H1 (cell line): Measurements from ENCODE around the gene WDR27. TPM values are rescaled to one million over a fixed set of nuclear protein-coding genes. Genes with fewer than 3 reads are reported as not detected.

Experiments used
- CTCF ChIA-PET: fragments of 300-600 bp; sonication (Branson Sonifier 250); formaldehyde crosslinking; loops from one replicate; lab custom pipeline; 2021; ENCODE audit not compliant: partially characterized antibody; lab: Charles Lee
- POLR2A ChIA-PET: fragments of 300-600 bp; sonication (Branson Sonifier 250); formaldehyde crosslinking; loops from one replicate; lab custom pipeline; 2021; ENCODE audit warnings: inconsistent platforms; ENCODE audit not compliant: partially characterized antibody; lab: Charles Lee
- DNase-seq, 2 experiments: peaks; one replicate each; pipeline versions ENCODE4 v3.0.0 to v3.0.0-alpha.2; 2010 to 2022; ENCODE audit warnings: low spot score in 2 of 2, low read depth in 1 of 2, mixed read lengths in 1 of 2
- FAIRE-seq: peaks from 2 replicates; lab custom pipeline; 2011; peaks lifted over from hg19 to GRCh38; lab: Jason Lieb, UNC
- H2AFZ ChIP-seq: 2 replicates; pipeline ENCODE4 v1.8.1; 2012; ENCODE audit warnings: low read length, inconsistent platforms
- H2AK5ac ChIP-seq: 2 replicates; pipeline ENCODE4 v1.6.1; 2013; ENCODE audit warnings: low read depth, low read length
- H2BK120ac ChIP-seq: replicated peaks from 2 replicates; pipeline ENCODE3; 2013; ENCODE audit warnings: low read depth, low read length, inconsistent platforms
- H2BK12ac ChIP-seq: 2 replicates; pipeline ENCODE4 v1.6.1; 2013; ENCODE audit warnings: low read depth, low read length
- H2BK15ac ChIP-seq: 2 replicates; pipeline ENCODE4 v1.6.1; 2013; ENCODE audit warnings: low read length
- H2BK20ac ChIP-seq: 2 replicates; pipeline ENCODE4 v1.6.1; 2013; ENCODE audit warnings: low read length
- H2BK5ac ChIP-seq: 2 replicates; pipeline ENCODE4 v1.6.1; 2013; ENCODE audit warnings: low read depth, low read length
- H3K14ac ChIP-seq: 2 replicates; pipeline ENCODE4 v1.6.1; 2013; ENCODE audit warnings: inconsistent platforms; ENCODE audit not compliant: insufficient read length
- H3K18ac ChIP-seq: 2 replicates; pipeline ENCODE4 v1.6.1; 2013; ENCODE audit warnings: low read length; ENCODE audit errors: extremely low read depth
- H3K23ac ChIP-seq: 2 replicates; pipeline ENCODE4 v1.6.1; 2013; ENCODE audit warnings: inconsistent platforms; ENCODE audit not compliant: insufficient read length
- H3K23me2 ChIP-seq: 2 replicates; pipeline ENCODE4 v1.6.1; 2013; ENCODE audit warnings: low read depth, low read length
- H3K27ac ChIP-seq: 2 replicates; pipeline ENCODE4 v1.6.1; 2011; ENCODE audit warnings: low read depth, low read length, inconsistent platforms
- H3K27me3 ChIP-seq, 4 experiments: replicated peaks in 1 of 4; 1 replicate in 1 of 4; 2 replicates in 3 of 4; pipeline versions ENCODE4 v1.6.1 to v1.8.1; 2011 to 2013; ENCODE audit warnings: low read length in 3 of 4, mild to moderate bottlenecking in 3 of 4, inconsistent platforms in 2 of 4, mixed read lengths in 2 of 4, moderate library complexity in 1 of 4; ENCODE audit not compliant: control insufficient read depth in 3 of 4, insufficient read depth in 3 of 4; ENCODE audit errors: extremely low read depth in 1 of 4
- H3K36me3 ChIP-seq, 4 experiments: 2 replicates each; pipeline versions ENCODE4 v1.6.1 to v1.8.1; 2011 to 2013; ENCODE audit warnings: mild to moderate bottlenecking in 4 of 4, low read length in 3 of 4, moderate library complexity in 2 of 4, control low read depth in 1 of 4, inconsistent platforms in 1 of 4; ENCODE audit not compliant: insufficient read depth in 4 of 4, control insufficient read depth in 2 of 4
- H3K4ac ChIP-seq: replicated peaks from 2 replicates; pipeline ENCODE3; 2013; ENCODE audit warnings: low read length, low read depth, mixed read lengths, inconsistent platforms; ENCODE audit not compliant: insufficient read length
- H3K4me1 ChIP-seq, 4 experiments: replicated peaks in 1 of 4; 1 replicate in 1 of 4; 2 replicates in 3 of 4; pipeline versions ENCODE4 v1.6.1 to v1.8.1; 2011 to 2013; ENCODE audit warnings: low read length in 3 of 4, inconsistent platforms in 2 of 4, mixed read lengths in 1 of 4; ENCODE audit not compliant: insufficient read depth in 4 of 4, control insufficient read depth in 3 of 4
- H3K4me2 ChIP-seq, 2 experiments: 2 replicates each; pipeline versions ENCODE4 v1.6.1 to v1.8.1; 2011 to 2013; ENCODE audit warnings: low read depth in 2 of 2, low read length in 2 of 2, control low read depth in 1 of 2, inconsistent platforms in 1 of 2, mild to moderate bottlenecking in 1 of 2; ENCODE audit not compliant: insufficient read depth in 1 of 2
- H3K4me3 ChIP-seq, 4 experiments: fragments of 200-600, 300-600 bp in 1 of 4; sonication (generic), shearing (Covaris generic), sonication (Bioruptor Twin) in 1 of 4; 2 replicates each; pipeline versions ENCODE4 v1.5.1 to v1.8.1; 2011 to 2016; ENCODE audit warnings: low read length in 4 of 4, low read depth in 3 of 4, control low read depth in 2 of 4, inconsistent platforms in 2 of 4, mild to moderate bottlenecking in 2 of 4, mixed read lengths in 1 of 4, moderate library complexity in 1 of 4; ENCODE audit not compliant: insufficient read depth in 2 of 4; ENCODE audit errors: extremely low read depth in 1 of 4
- H3K56ac ChIP-seq: replicated peaks from 2 replicates; pipeline ENCODE3; 2013; ENCODE audit warnings: low read depth, mild to moderate bottlenecking, mixed read lengths, low read length, inconsistent platforms; ENCODE audit not compliant: insufficient read length
- H3K79me1 ChIP-seq: 2 replicates; pipeline ENCODE4 v1.6.1; 2013; ENCODE audit warnings: low read depth, low read length, control low read depth
- H3K79me2 ChIP-seq, 2 experiments: 2 replicates each; pipeline versions ENCODE4 v1.6.1 to v1.8.1; 2012 to 2013; ENCODE audit warnings: low read length in 2 of 2, mild to moderate bottlenecking in 2 of 2, inconsistent platforms in 1 of 2; ENCODE audit not compliant: insufficient read depth in 2 of 2, control insufficient read depth in 1 of 2
- H3K9ac ChIP-seq, 4 experiments: replicated peaks in 1 of 4; 1 replicate in 1 of 4; 2 replicates in 3 of 4; pipeline versions ENCODE4 v1.6.1 to v1.8.1; 2011 to 2013; ENCODE audit warnings: low read depth in 3 of 4, low read length in 3 of 4, control low read depth in 2 of 4, mild to moderate bottlenecking in 2 of 4, moderate library complexity in 2 of 4, inconsistent platforms in 1 of 4; ENCODE audit errors: extremely low read depth in 1 of 4
- H3K9me3 ChIP-seq, 2 experiments: 2 replicates each; pipeline versions ENCODE4 v1.6.1 to v1.8.1; 2012 to 2013; ENCODE audit warnings: mild to moderate bottlenecking in 2 of 2, moderate library complexity in 2 of 2, control low read depth in 1 of 2, inconsistent platforms in 1 of 2, low read depth in 1 of 2, low read length in 1 of 2, mixed read lengths in 1 of 2; ENCODE audit not compliant: insufficient read depth in 2 of 2
- H4K20me1 ChIP-seq, 2 experiments: replicated peaks in 1 of 2; 2 replicates each; pipeline versions ENCODE3 to v1.8.1; 2011 to 2013; ENCODE audit warnings: inconsistent platforms in 2 of 2, low read length in 2 of 2, mild to moderate bottlenecking in 1 of 2; ENCODE audit not compliant: insufficient read depth in 2 of 2, control insufficient read depth in 1 of 2
- H4K5ac ChIP-seq: 2 replicates; pipeline ENCODE4 v1.6.1; 2013; ENCODE audit warnings: low read length, low read depth, mixed read lengths, inconsistent platforms; ENCODE audit not compliant: insufficient read length
- H4K8ac ChIP-seq: 2 replicates; pipeline ENCODE4 v1.8.0; 2013; ENCODE audit warnings: mild to moderate bottlenecking, moderate library complexity, low read length, inconsistent platforms; ENCODE audit not compliant: insufficient read depth; ENCODE audit errors: extremely low read depth
- H4K91ac ChIP-seq: replicated peaks from 2 replicates; pipeline ENCODE3; 2013; ENCODE audit warnings: low read length, mixed read lengths, inconsistent platforms; ENCODE audit not compliant: insufficient read length
- EGR1 ChIP-seq: IDR thresholded peaks from 2 replicates; pipeline ENCODE4 v1.6.1; 2011; ENCODE audit warnings: low read depth, low read length, borderline replicate concordance
- WGBS, 2 experiments: shearing (Covaris generic) in 1 of 2; methylation state at CpG; one replicate each; pipeline versions ENCODE4 v1.1.6 to v1.1.7; 2013 to 2015; ENCODE audit warnings: low lambda C conversion rate in 2 of 2, mixed read lengths in 2 of 2, inconsistent platforms in 1 of 2, low coverage in 1 of 2, missing lambda C conversion rate in 1 of 2; ENCODE audit not compliant: insufficient replicate concordance in 2 of 2, insufficient coverage in 1 of 2, insufficient read length in 1 of 2; ENCODE audit errors: extremely low coverage in 1 of 2, missing lambda C conversion rate in 1 of 2; 5-methylcytosine and 5-hydroxymethylcytosine counted together
- polyA plus RNA-seq, 7 experiments: library from polyadenylated mRNA; depleted of rRNA in 3 of 7; stranded (reverse) in 5 of 7; unstranded in 2 of 7; fragments of >200 nt in 5 of 7; fragments of 200-250 nt in 2 of 7; gene quantifications; 1 replicate in 5 of 7; 2 replicates in 1 of 7; 4 replicates in 1 of 7; pipeline versions ENCODE4 v1.2.1 to v1.2.3, GENCODE V29; 2011 to 2013; ENCODE audit warnings: missing spikeins in 2 of 7, mixed read lengths in 2 of 7
- total RNA-seq: library from RNA; stranded (reverse); fragmentation: NEBNext Ultra II Directional; extraction: Animal tissue kit (Norgen Biotek cat#: 25700); gene quantifications from 2 replicates; pipeline ENCODE4 v1.2.1, GENCODE V29; 2021

The WDR27 gene
- total and polyA plus RNA-seq, 2 of the 8 experiments (the other 6 are each of a cell fraction or from before 2014, with no cell fraction given) = 53.6 to 68.6 TPM

DNA sequence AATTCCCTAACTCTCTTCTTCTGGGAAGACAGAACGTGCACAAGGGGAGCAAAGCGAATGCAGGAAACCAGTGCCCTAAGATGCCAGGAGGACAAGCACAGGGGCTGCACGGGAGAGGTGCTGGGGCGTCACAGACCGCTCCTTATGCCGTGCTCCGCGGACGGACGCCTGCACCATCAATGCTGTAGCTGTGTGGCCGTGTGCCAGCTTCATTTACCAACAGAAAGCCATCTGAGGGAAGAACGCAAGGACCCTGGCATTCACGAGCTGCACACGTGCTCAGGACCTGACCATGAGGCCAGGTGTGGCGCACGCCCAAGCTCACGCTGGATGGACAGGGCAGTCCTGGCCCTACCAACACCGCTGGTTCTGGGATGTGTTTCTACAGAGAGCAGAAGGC, 35.4 kb downstream of the WDR27 start:
- FAIRE-seq (no peak), DNase-seq (peak in 1 of 2 experiments; percentile 17)
- no peak overlapping the region for H4K91ac ChIP-seq
- H3K23me2 ChIP-seq = no peaks in the 10 kb centered on the region
- no peak overlapping the region for H3K56ac ChIP-seq
- peaks cover 7% of the 10 kb centered on the region for H3K79me1 ChIP-seq
- no peak overlapping the region for H3K23ac ChIP-seq
- no peak overlapping the region for H2BK20ac ChIP-seq
- ChIA-PET POLR2A (no interaction called here), CTCF (no interaction called here)
- no peak for TF ChIP-seq EGR1
- no peak overlapping the region for H3K18ac ChIP-seq
- no peak overlapping the region for H4K5ac ChIP-seq
- peaks cover 11 to 12% of the 10 kb centered on the region in 2 experiments for H4K20me1 ChIP-seq
- H4K8ac ChIP-seq = no peak overlapping the region
- no peak overlapping the region for H3K4me2 ChIP-seq
- no peak overlapping the region for H2BK15ac ChIP-seq
- H3K9me3 ChIP-seq = no peaks in the 10 kb centered on the region
- no peak overlapping the region for H2BK12ac ChIP-seq
- 92% methylated on average over 18 of the region's 18 CpGs; no CpG with 5 or more reads in 1 of the 2 experiments for WGBS, 2 experiments
- H3K4me1 ChIP-seq = no peaks in the 10 kb centered on the region
- H3K4me3 ChIP-seq = no peak overlapping the region
- no peak overlapping the region for H3K14ac ChIP-seq
- H2AK5ac ChIP-seq = no peak overlapping the region
- H3K4ac ChIP-seq = no peak overlapping the region
- no peak overlapping the region; a peak in 1 of 7 replicates for H3K9ac ChIP-seq
- no peak overlapping the region for H2BK5ac ChIP-seq
- no peak overlapping the region for H2BK120ac ChIP-seq
- H3K27ac ChIP-seq = no peak overlapping the region
- H3K27me3 ChIP-seq = no peaks in the 10 kb centered on the region
- no peak overlapping the region for H2AFZ ChIP-seq
- H3K36me3 ChIP-seq = peaks cover 10 to 71% (median 41%) of the 10 kb centered on the region in 4 experiments; a peak in 7 of 8 replicates
- no peaks in the 10 kb centered on the region for H3K79me2 ChIP-seq
